GM23248 (cell line): Measurements from ENCODE around the gene DCST2. TPM values are rescaled to one million over a fixed set of nuclear protein-coding genes. Genes with fewer than 3 reads are reported as not detected.

Source experiments
- DNase-seq: peaks from one replicate; pipeline ENCODE4 v3.0.0-alpha.2; 2015
- H2AFZ ChIP-seq: fragments of 200-600 bp; sonication (generic); 2 replicates; pipeline ENCODE4 v1.6.1; 2016; ENCODE audit warnings: antibody characterized with exemption
- H3F3A ChIP-seq: fragments of 200-600 bp; sonication (generic); 2 replicates; pipeline ENCODE4 v1.6.1; 2016; ENCODE audit warnings: mild to moderate bottlenecking, antibody characterized with exemption, mixed run types; ENCODE audit not compliant: insufficient read depth
- H3K27ac ChIP-seq: fragments of 200-600 bp; sonication (generic); 2 replicates; pipeline ENCODE4 v1.5.1; 2016; ENCODE audit warnings: mild to moderate bottlenecking
- H3K27me3 ChIP-seq: fragments of 200-600 bp; sonication (generic); replicated peaks from 2 replicates; pipeline ENCODE4 v1.6.1; 2016; ENCODE audit warnings: mild to moderate bottlenecking; ENCODE audit not compliant: insufficient read depth
- H3K36me3 ChIP-seq: fragments of 200-600 bp; sonication (generic); 2 replicates; pipeline ENCODE4 v1.6.1; 2016; ENCODE audit warnings: low read depth, mild to moderate bottlenecking
- H3K4me1 ChIP-seq: fragments of 200-600 bp; sonication (generic); 2 replicates; pipeline ENCODE4 v1.6.1; 2016; ENCODE audit warnings: mild to moderate bottlenecking; ENCODE audit not compliant: insufficient read depth
- H3K4me2 ChIP-seq: fragments of 200-600 bp; sonication (generic); one replicate; pipeline ENCODE4 v1.6.1; 2016; ENCODE audit warnings: mild to moderate bottlenecking; ENCODE audit not compliant: unreplicated experiment
- H3K4me3 ChIP-seq: fragments of 200-600 bp; sonication (generic); 2 replicates; pipeline ENCODE4 v1.5.1; 2016; ENCODE audit warnings: mild to moderate bottlenecking
- H3K79me2 ChIP-seq: fragments of 200-600 bp; sonication (generic); 2 replicates; pipeline ENCODE4 v1.6.1; 2016; ENCODE audit warnings: mild to moderate bottlenecking; ENCODE audit not compliant: insufficient read depth
- H3K9ac ChIP-seq: fragments of 200-600 bp; sonication (generic); 2 replicates; pipeline ENCODE4 v1.6.1; 2016; ENCODE audit warnings: mild to moderate bottlenecking
- H3K9me2 ChIP-seq: fragments of 200-600 bp; sonication (generic); 2 replicates; pipeline ENCODE4 v1.6.1; 2016; ENCODE audit warnings: mixed run types, mild to moderate bottlenecking, moderate library complexity; ENCODE audit not compliant: insufficient read depth
- H3K9me3 ChIP-seq: fragments of 200-600 bp; sonication (generic); one replicate; pipeline ENCODE4 v1.6.1; 2017; ENCODE audit warnings: low read depth
- H4K20me1 ChIP-seq: fragments of 200-600 bp; sonication (generic); 2 replicates; pipeline ENCODE4 v1.6.0; 2016; ENCODE audit not compliant: insufficient read depth
- EZH2 ChIP-seq: fragments of 200-600 bp; sonication (generic); IDR thresholded peaks from 2 replicates; pipeline ENCODE4 v1.6.1; 2018; ENCODE audit warnings: antibody characterized with exemption, mild to moderate bottlenecking; ENCODE audit not compliant: insufficient read depth, poor library complexity, severe bottlenecking
- EZH2phosphoT487 ChIP-seq: fragments of 200-600 bp; sonication (generic); IDR thresholded peaks from 2 replicates; pipeline ENCODE4 v1.6.1; 2018; ENCODE audit warnings: antibody characterized with exemption, moderate library complexity, mild to moderate bottlenecking, low read depth; ENCODE audit not compliant: insufficient read depth
- WGBS, 2 experiments: methylation state at CpG; one replicate each; pipeline ENCODE4 v1.1.6; 2015 to 2017; ENCODE audit warnings: low lambda C conversion rate in 2 of 2, low coverage in 1 of 2; ENCODE audit errors: missing lambda C conversion rate in 2 of 2; 5-methylcytosine and 5-hydroxymethylcytosine counted together
- in situ Hi-C: fragments of 300-500 bp; cut with MboI; formaldehyde crosslinking; loops from 2 replicates; pipeline ENCODE4 v1.15.0; 2020
- polyA plus RNA-seq: library from polyadenylated mRNA; unstranded; fragments of >200 nt; fragmentation: Nextera tagmentation; extraction: Ambion mirVana; gene quantifications from 2 replicates; pipeline ENCODE4 v1.2.1, GENCODE V29; 2016
- total RNA-seq: library from RNA; depleted of rRNA; stranded (reverse); fragments of >200 nt; shearing (Covaris generic); gene quantifications from 2 replicates; pipeline ENCODE4 v1.2.3, GENCODE V29; 2014

The DCST2 gene
- total and polyA plus RNA-seq, 2 experiments from 2014 or later: 0.14 TPM; not detected in 1

DNA sequence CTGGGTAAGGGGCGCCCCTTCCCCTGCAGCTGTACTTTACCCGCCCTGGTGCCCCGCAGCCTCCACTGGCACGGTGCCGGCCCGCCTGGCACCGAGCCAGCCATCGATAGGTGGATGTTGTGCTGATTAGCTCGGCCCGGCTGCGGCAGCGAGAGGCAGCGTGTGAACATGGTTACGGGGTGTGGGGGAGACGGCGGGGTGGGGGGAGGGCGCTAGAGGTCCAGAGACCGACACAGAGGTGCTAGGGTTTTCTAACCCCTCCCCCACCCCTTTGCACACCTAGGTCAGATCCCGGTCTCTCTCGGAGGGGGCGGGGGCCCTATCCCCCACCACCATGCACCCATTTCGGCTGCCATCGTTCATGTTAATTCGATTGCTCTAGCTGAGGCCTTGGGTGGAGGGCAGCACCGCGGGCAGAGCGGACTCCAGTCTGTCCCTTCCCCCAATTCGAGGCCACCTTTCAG is 36.6 kb upstream of the DCST2 start:
- DNase-seq: no peak
- TF ChIP-seq EZH2phosphoT487: no peak
- no peak for TF ChIP-seq EZH2
- Histone ChIP-seq H2AFZ (peak overlapping the region; percentile 69), H3K79me2 (0 out of 2 replicates have a peak, but pooled peaks cover under 1% of the 10 kb centered on the region), H3K9ac (peak overlapping the region; percentile 78), H3K9me3 (no peaks in the 10 kb centered on the region), H3K27me3 (no peaks in the 10 kb centered on the region), H3F3A (no peaks in the 10 kb centered on the region), H3K4me2 (peak overlapping the region; percentile 80), H3K27ac (no peak overlapping the region), H3K4me3 (peak overlapping the region; percentile 67), H3K36me3 (no peaks in the 10 kb centered on the region), H4K20me1 (no peaks in the 10 kb centered on the region), H3K4me1 (0 out of 2 replicates have a peak, but pooled peaks cover 4% of the 10 kb centered on the region), H3K9me2 (no peaks in the 10 kb centered on the region)
- WGBS, 2 experiments: 31 to 34% methylated on average over 20 to 23 of the region's 28 CpGs
- in situ Hi-C loops: no loop called here

DNA sequence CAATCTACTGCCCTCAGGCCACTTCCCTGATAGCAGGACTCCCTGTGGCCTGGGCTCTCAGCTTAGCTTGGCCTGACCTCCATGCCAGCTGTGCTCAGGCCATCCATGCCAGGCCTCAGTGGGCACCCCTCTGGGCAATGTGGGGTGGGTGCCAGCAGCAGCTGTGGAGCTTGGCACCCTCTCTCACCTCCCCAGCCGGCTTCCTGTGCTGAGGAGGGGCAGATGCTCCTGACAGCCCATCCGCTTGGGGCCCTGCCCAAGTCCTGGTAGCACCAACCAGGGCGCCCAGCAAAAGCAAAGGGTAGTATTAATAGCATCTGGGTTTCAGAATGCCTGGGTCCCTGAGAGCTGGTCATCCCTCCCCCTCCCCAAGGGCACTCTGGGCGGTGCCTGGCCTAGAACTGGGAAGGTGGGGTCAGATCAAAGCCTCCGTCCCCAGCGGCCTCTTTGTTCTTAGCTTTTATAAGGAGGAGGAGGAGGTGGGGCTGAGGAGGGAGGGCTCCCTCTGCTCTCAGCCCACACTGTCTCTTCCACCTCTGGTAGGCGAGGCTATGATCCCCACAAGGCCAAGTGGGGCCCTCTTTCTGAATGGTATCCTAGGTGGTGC is 36.1 kb upstream of the DCST2 start:
- H3K79me2 ChIP-seq: peaks cover 3% of the 10 kb centered on the region; the same call in 1 of the 2 replicates
- TF ChIP-seq EZH2 (no peak), EZH2phosphoT487 (no peak)
- H3K9me2 ChIP-seq: no peaks in the 10 kb centered on the region
- H3K4me2 ChIP-seq: no peak overlapping the region
- no peak overlapping the region for H3K27ac ChIP-seq
- 0 out of 2 replicates have a peak, but pooled peaks cover 4% of the 10 kb centered on the region for H3K4me1 ChIP-seq
- H4K20me1 ChIP-seq: no peaks in the 10 kb centered on the region
- H3K9me3 ChIP-seq: no peaks in the 10 kb centered on the region
- H3K36me3 ChIP-seq: no peaks in the 10 kb centered on the region
- DNase-seq: no peak
- no peak overlapping the region for H2AFZ ChIP-seq
- no peak overlapping the region for H3K4me3 ChIP-seq
- no peak overlapping the region for H3K9ac ChIP-seq
- no peaks in the 10 kb centered on the region for H3K27me3 ChIP-seq
- WGBS, 2 experiments: 87 to 88% methylated on average over 7 of the region's 7 CpGs
- in situ Hi-C loops: no loop called here
- H3F3A ChIP-seq: no peaks in the 10 kb centered on the region

DNA sequence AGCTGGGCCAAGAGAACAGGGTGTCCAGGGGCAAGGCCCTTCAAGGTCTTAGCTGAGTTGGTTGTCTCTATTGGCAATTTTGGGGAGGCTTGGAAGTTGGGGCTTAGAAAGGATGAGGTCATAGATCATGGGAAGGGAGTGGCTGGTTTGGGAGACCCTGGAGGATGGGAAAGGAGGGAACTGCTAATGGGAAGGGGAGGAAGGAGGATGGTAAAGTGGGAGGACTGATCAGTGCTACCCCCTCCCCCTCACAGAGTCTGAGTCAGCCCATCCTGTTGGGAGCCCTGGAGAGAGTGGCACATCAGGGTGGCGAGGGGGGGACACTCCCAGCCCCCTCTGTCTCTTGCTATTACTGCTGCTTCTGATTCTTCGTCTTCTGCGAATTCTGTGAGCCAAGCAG is 35.0 kb upstream of the DCST2 start:
- Histone ChIP-seq H3K4me2 (no peak overlapping the region), H3K36me3 (no peaks in the 10 kb centered on the region), H2AFZ (no peak overlapping the region), H3K79me2 (peaks cover 3% of the 10 kb centered on the region; the same call in 1 of the 2 replicates), H3K9me2 (no peaks in the 10 kb centered on the region), H3K27me3 (no peaks in the 10 kb centered on the region), H3K4me1 (0 out of 2 replicates have a peak, but pooled peaks cover 4% of the 10 kb centered on the region), H3F3A (no peaks in the 10 kb centered on the region), H3K9ac (no peak overlapping the region), H3K27ac (no peak overlapping the region), H3K9me3 (no peaks in the 10 kb centered on the region), H4K20me1 (no peaks in the 10 kb centered on the region), H3K4me3 (no peak overlapping the region)
- no peak for DNase-seq
- 86 to 100% methylated on average over 3 of the region's 3 CpGs for WGBS, 2 experiments
- TF ChIP-seq EZH2phosphoT487 (no peak), EZH2 (no peak)
- in situ Hi-C loops: no loop called here

DNA sequence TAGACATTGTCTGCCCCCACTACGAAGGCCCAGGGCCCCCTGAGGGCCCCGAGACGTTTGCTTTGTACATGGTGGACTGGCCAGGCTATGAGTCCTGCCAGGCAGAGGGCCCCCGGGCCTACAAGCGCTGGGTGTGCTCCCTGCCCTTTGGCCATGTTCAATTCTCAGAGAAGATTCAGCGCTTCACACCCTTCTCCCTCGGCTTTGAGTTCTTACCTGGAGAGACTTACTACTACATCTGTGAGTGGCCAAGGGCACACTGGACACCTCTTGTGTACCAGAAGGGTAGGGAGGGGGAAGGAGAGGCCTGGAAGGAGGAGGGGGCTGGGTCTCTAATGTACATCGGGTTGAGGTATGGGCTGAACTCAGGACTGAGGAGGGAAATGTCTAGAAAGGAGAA is 33.2 kb upstream of the DCST2 start:
- Histone ChIP-seq H3K27me3 (no peaks in the 10 kb centered on the region), H3K4me1 (peaks cover 7% of the 10 kb centered on the region; the same call in 1 of the 2 replicates), H4K20me1 (no peaks in the 10 kb centered on the region), H3K4me2 (no peak overlapping the region), H3K27ac (no peak overlapping the region), H3K4me3 (no peak overlapping the region), H3K79me2 (peaks cover 3% of the 10 kb centered on the region; the same call in 1 of the 2 replicates), H3K9me2 (no peaks in the 10 kb centered on the region), H2AFZ (no peak overlapping the region), H3K36me3 (no peaks in the 10 kb centered on the region), H3K9ac (no peak overlapping the region), H3K9me3 (no peaks in the 10 kb centered on the region), H3F3A (no peaks in the 10 kb centered on the region)
- WGBS, 2 experiments: 93 to 95% methylated on average over 8 of the region's 8 CpGs
- DNase-seq: no peak
- in situ Hi-C loops: no loop called here
- TF ChIP-seq EZH2phosphoT487: no peak
- TF ChIP-seq EZH2: no peak
